SK-N-SH (cell line): Measurements from ENCODE around the gene PRRX2. TPM values are rescaled to one million over a fixed set of nuclear protein-coding genes. Genes with fewer than 3 reads are reported as not detected.

Experiments
- CTCF ChIA-PET: fragments of 300-600, 350-600 bp; formaldehyde crosslinking; extraction: SDS; loops from one replicate; lab custom pipeline; 2021; lab: Yijun Ruan, JAX
- POLR2A ChIA-PET: fragments of 350-600 bp; sonication (Branson Sonifier 250); formaldehyde crosslinking; extraction: SDS; loops from one replicate; lab custom pipeline; 2020; ENCODE audit warnings: antibody characterized with exemption, inconsistent platforms; lab: Yijun Ruan, JAX
- DNase-seq: peaks from one replicate; pipeline ENCODE4 v3.0.0; 2012
- H2AFZ ChIP-seq: fragments of 200-600 bp; sonication (generic); 2 replicates; pipeline ENCODE4 v1.8.1; 2016; ENCODE audit warnings: antibody characterized with exemption, mild to moderate bottlenecking, low read depth
- H3F3A ChIP-seq: fragments of 200-600 bp; sonication (generic); replicated peaks from 2 replicates; pipeline ENCODE3; 2016; ENCODE audit warnings: antibody characterized with exemption, mild to moderate bottlenecking; ENCODE audit not compliant: insufficient read depth
- H3K27ac ChIP-seq, 2 experiments: fragments of 200-500 bp in 1 of 2; fragments of 200-600 bp in 1 of 2; sonication (Bioruptor generic) in 1 of 2; sonication (generic), shearing (Covaris generic) in 1 of 2; 2 replicates each; pipeline versions ENCODE4 v1.5.1 to v1.6.1; 2014 to 2016; ENCODE audit warnings: low read depth in 2 of 2, inconsistent platforms in 1 of 2, low read length in 1 of 2, mild to moderate bottlenecking in 1 of 2, mixed read lengths in 1 of 2
- H3K27me3 ChIP-seq: fragments of 200-600 bp; sonication (generic), shearing (Covaris generic); 2 replicates; pipeline ENCODE4 v1.6.1; 2016; ENCODE audit warnings: mixed run types; ENCODE audit not compliant: insufficient read depth
- H3K36me3 ChIP-seq, 2 experiments: fragments of 200-500 bp in 1 of 2; fragments of 200-600 bp in 1 of 2; sonication (Bioruptor generic) in 1 of 2; sonication (generic) in 1 of 2; replicated peaks in 1 of 2; 2 replicates each; pipeline versions ENCODE3 to v1.5.1; 2014 to 2016; ENCODE audit warnings: low read length in 1 of 2, mild to moderate bottlenecking in 1 of 2; ENCODE audit not compliant: insufficient read depth in 2 of 2, control insufficient read depth in 1 of 2
- H3K4me1 ChIP-seq, 2 experiments: fragments of 200-500 bp in 1 of 2; fragments of 200-600 bp in 1 of 2; sonication (Bioruptor generic) in 1 of 2; sonication (generic), shearing (Covaris generic) in 1 of 2; 2 replicates each; pipeline versions ENCODE4 v1.5.1 to v1.6.1; 2014 to 2016; ENCODE audit warnings: low read depth in 1 of 2, low read length in 1 of 2, mixed run types in 1 of 2; ENCODE audit not compliant: insufficient read depth in 2 of 2, control insufficient read depth in 1 of 2
- H3K4me2 ChIP-seq: fragments of 200-600 bp; sonication (generic), shearing (Covaris generic); 2 replicates; pipeline ENCODE4 v1.6.1; 2017; ENCODE audit warnings: mixed run types
- H3K4me3 ChIP-seq, 2 experiments: fragments of 200-500 bp in 1 of 2; fragments of 200-600 bp in 1 of 2; sonication (Bioruptor generic) in 1 of 2; sonication (generic), shearing (Covaris generic) in 1 of 2; 2 replicates each; pipeline versions ENCODE4 v1.5.1 to v1.8.1; 2014 to 2016; ENCODE audit warnings: low read depth in 2 of 2, inconsistent platforms in 1 of 2, low read length in 1 of 2, mild to moderate bottlenecking in 1 of 2, mixed read lengths in 1 of 2, moderate library complexity in 1 of 2
- H3K79me2 ChIP-seq: fragments of 200-600 bp; sonication (generic); 2 replicates; pipeline ENCODE4 v1.8.1; 2017; ENCODE audit warnings: mild to moderate bottlenecking; ENCODE audit not compliant: insufficient read depth
- H3K9ac ChIP-seq: fragments of 200-600 bp; sonication (generic); 2 replicates; pipeline ENCODE4 v1.6.1; 2017; ENCODE audit warnings: mixed run types
- H3K9me2 ChIP-seq: fragments of 200-600 bp; sonication (generic); 2 replicates; pipeline ENCODE4 v1.6.1; 2017; ENCODE audit warnings: mixed run types
- H3K9me3 ChIP-seq: fragments of 200-600 bp; sonication (generic); 2 replicates; pipeline ENCODE4 v1.6.1; 2017; ENCODE audit warnings: mixed run types, mild to moderate bottlenecking, moderate library complexity
- H4K20me1 ChIP-seq: fragments of 200-600 bp; sonication (generic); 2 replicates; pipeline ENCODE4 v1.6.1; 2017; ENCODE audit warnings: mild to moderate bottlenecking, mixed run types; ENCODE audit not compliant: insufficient read depth
- CHD2 ChIP-seq: fragments of 150-350 bp; IDR thresholded peaks from 2 replicates; pipeline ENCODE4 v1.6.1; 2018; ENCODE audit warnings: low read length; ENCODE audit not compliant: partially characterized antibody
- CTCF ChIP-seq: fragments of 200-600 bp; sonication (generic); IDR thresholded peaks from 2 replicates; pipeline ENCODE4 v1.6.1; 2017; ENCODE audit warnings: antibody characterized with exemption, mild to moderate bottlenecking, moderate library complexity
- EP300 ChIP-seq, 2 experiments: IDR thresholded peaks; 2 replicates each; pipeline versions ENCODE4 v1.4.0 to v1.6.1; 2012; ENCODE audit warnings: borderline replicate concordance in 1 of 2, low read depth in 1 of 2, low read length in 1 of 2
- EZH2phosphoT487 ChIP-seq: fragments of 200-600 bp; sonication (generic); IDR thresholded peaks from 2 replicates; pipeline ENCODE4 v1.6.1; 2017; ENCODE audit warnings: low read depth, mixed run types, mild to moderate bottlenecking, antibody characterized with exemption, moderate library complexity, borderline replicate concordance
- FOSL2 ChIP-seq: IDR thresholded peaks from 2 replicates; pipeline ENCODE4 v1.4.0; 2012; ENCODE audit warnings: low read depth, mild to moderate bottlenecking, moderate library complexity, borderline replicate concordance
- FOXJ3 ChIP-seq: sonication (generic); formaldehyde crosslinking; IDR thresholded peaks from 2 replicates; pipeline ENCODE4 v1.5.1; 2020; ENCODE audit warnings: mild to moderate bottlenecking, missing genetic modification reagents
- FOXM1 ChIP-seq: IDR thresholded peaks from 2 replicates; pipeline ENCODE4 v1.4.0; 2012; ENCODE audit warnings: low read depth, mild to moderate bottlenecking
- JUND ChIP-seq: IDR thresholded peaks from 2 replicates; pipeline ENCODE4 v1.4.0; 2012
- MAX ChIP-seq: IDR thresholded peaks from 2 replicates; pipeline ENCODE4 v1.4.0; 2012; ENCODE audit warnings: low read depth
- MXI1 ChIP-seq: IDR thresholded peaks from 2 replicates; pipeline ENCODE4 v1.6.1; 2012; ENCODE audit warnings: mild to moderate bottlenecking, low read depth, low read length, improper control_type of control experiment
- PBX3 ChIP-seq: IDR thresholded peaks from 2 replicates; pipeline ENCODE4; 2012
- RAD21 ChIP-seq: IDR thresholded peaks from 2 replicates; pipeline ENCODE4 v1.6.1; 2012; ENCODE audit warnings: mild to moderate bottlenecking, low read length
- RXRA ChIP-seq: IDR thresholded peaks from 2 replicates; pipeline ENCODE4 v1.4.0; 2012; ENCODE audit warnings: low read depth, mild to moderate bottlenecking, borderline replicate concordance
- SMC3 ChIP-seq: IDR thresholded peaks from 2 replicates; pipeline ENCODE4 v1.6.1; 2012; ENCODE audit warnings: low read depth, low read length, improper control_type of control experiment
- TCF12 ChIP-seq: IDR thresholded peaks from 2 replicates; pipeline ENCODE4 v1.4.0; 2012
- TEAD4 ChIP-seq: IDR thresholded peaks from 2 replicates; pipeline ENCODE4 v1.4.0; 2012; ENCODE audit warnings: mild to moderate bottlenecking, borderline replicate concordance; ENCODE audit not compliant: insufficient read depth
- USF1 ChIP-seq: IDR thresholded peaks from 2 replicates; pipeline ENCODE4 v1.4.0; 2012; ENCODE audit warnings: low read depth, borderline replicate concordance
- WGBS: methylation state at CpG from one replicate; pipeline ENCODE4 v1.1.6; 2017; ENCODE audit warnings: low lambda C conversion rate; 5-methylcytosine and 5-hydroxymethylcytosine counted together
- polyA plus RNA-seq, 3 experiments: library from polyadenylated mRNA; depleted of rRNA; stranded (reverse); fragments of >200 nt; gene quantifications; 2 replicates each; pipeline ENCODE4 v1.2.3, GENCODE V29; 2012

The PRRX2 gene
- polyA plus RNA-seq, 1 of the 3 experiments (the other 2 are of a cell fraction), result 0.84 TPM

GRCh38 chr9:129702589-129703520 lies 37.4 kb downstream of the PRRX2 start:
- TF ChIP-seq FOXJ3 (CRISPR knock-in tag), result no peak
- no peak for TF ChIP-seq RAD21
- TF ChIP-seq FOXM1, result no peak
- no peak for TF ChIP-seq EP300 (IDR thresholded peaks at IDR 0.05; ENCODE audit: borderline replicate concordance in 1 of 2, low read depth in 1 of 2, low read length in 1 of 2)
- no peak for TF ChIP-seq MAX
- no peak for TF ChIP-seq PBX3
- TF ChIP-seq FOSL2, result no peak
- no peak for TF ChIP-seq CTCF
- no peak for TF ChIP-seq TEAD4
- TF ChIP-seq CHD2, result no peak
- TF ChIP-seq SMC3, result no peak
- no peak for TF ChIP-seq MXI1
- TF ChIP-seq JUND, result no peak
- no peak for TF ChIP-seq EZH2phosphoT487
- TF ChIP-seq USF1, result no peak
- no peak for TF ChIP-seq RXRA
- TF ChIP-seq TCF12, result no peak
- Histone ChIP-seq H3K27ac (no peak overlapping the region), H3K79me2 (no peaks in the 10 kb centered on the region), H3K9me2 (no peaks in the 10 kb centered on the region), H3K4me1 (peaks cover 0 to 36% of the 10 kb centered on the region in 2 experiments; a peak in 2 of 4 replicates), H3K36me3 (no peaks in the 10 kb centered on the region), H3K27me3 (no peaks in the 10 kb centered on the region), H3K4me3 (no peak overlapping the region), H4K20me1 (no peaks in the 10 kb centered on the region), H3K9me3 (no peaks in the 10 kb centered on the region), H3K4me2 (no peak overlapping the region), H3K9ac (no peak overlapping the region), H2AFZ (no peak overlapping the region), H3F3A (no peaks in the 10 kb centered on the region)
- WGBS, result 64% methylated on average over 16 of the region's 19 CpGs
- CTCF ChIA-PET, result interaction anchor here (0.8 to 3.2 kb wide), 7 partner anchors 8 to 88 kb away, joined by 3 to 19 read pairs (median 3); no protein-coding TSS in a partner anchor
- no peak for DNase-seq
- POLR2A ChIA-PET, result interaction anchor here (0.6 kb wide), 1 partner anchor 35 kb away, joined by 3 read pairs; no protein-coding TSS in a partner anchor
